ENCODE data around the gene HMGB4. TPM values are rescaled to one million over a fixed set of nuclear protein-coding genes. Genes with fewer than 3 reads are reported as not detected.

Gene HMGB4
- total and polyA plus RNA-seq, 2 donors (not counting 3 experiments of a cell fraction or from before 2014, with no cell fraction given), result not detected

DNA sequence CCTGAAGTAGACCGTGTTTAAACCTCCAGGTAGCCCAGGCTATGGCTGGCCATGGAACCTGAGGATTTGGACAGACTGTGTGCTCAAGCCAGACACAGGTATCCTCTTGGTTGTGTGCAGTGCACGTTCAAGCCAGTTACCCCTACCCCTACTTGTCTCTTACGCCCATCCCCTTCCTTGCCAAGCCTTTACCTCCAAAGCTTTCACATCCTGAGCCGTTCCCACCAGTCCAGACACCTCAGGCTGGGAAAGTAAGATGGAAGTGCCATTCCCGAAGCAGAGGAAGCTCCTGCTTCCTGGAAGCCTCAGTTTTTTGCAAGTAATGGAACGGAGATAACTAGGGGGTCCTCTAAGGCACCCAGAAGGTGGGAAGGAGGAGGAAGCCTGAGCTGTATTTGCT lies 41.5 kb upstream of the HMGB4 start:
- H3K4me1 ChIP-seq (ENCODE audit: control insufficient read depth, extremely low read depth, insufficient read depth, low read length), result no peaks in the 10 kb centered on the region
- DNase-seq (ENCODE audit: low read depth, low spot score) (no peak), FAIRE-seq (no peak)
- POLR2A ChIA-PET, result no interaction called here
- peaks cover 6% of the 10 kb centered on the region for H3K9me3 ChIP-seq (replicated peaks; ENCODE audit: control insufficient read depth, insufficient read depth, low read length)
- dilution Hi-C loops (cut with MboI; ENCODE audit: extremely low pct_ligation_motif_present, low sequenced_read_pairs) (no loop called here), intact Hi-C loops (cut with micrococcal nuclease) (no loop called here)
- H3K79me2 ChIP-seq (ENCODE audit: control insufficient read depth, insufficient read depth, low read length), result no peaks in the 10 kb centered on the region
- TF ChIP-seq FOS (IDR thresholded peaks at IDR 0.05; ENCODE audit: borderline replicate concordance, insufficient read depth, low read length) (no peak), POLR2A (IDR thresholded peaks at IDR 0.05; ENCODE audit: low read depth, low read length) (no peak), POLR2AphosphoS5 (IDR thresholded peaks at IDR 0.05; ENCODE audit: insufficient read depth, low read depth, low read length) (no peak), GATA2 (IDR thresholded peaks at IDR 0.05; ENCODE audit: insufficient read depth, insufficient read length, low read depth, low read length) (no peak), EZH2 (IDR thresholded peaks at IDR 0.05; ENCODE audit: borderline replicate concordance, low read depth, low read length, severe bottlenecking) (no peak), JUN (IDR thresholded peaks at IDR 0.05; ENCODE audit: borderline replicate concordance, insufficient read depth, insufficient read length, low read depth) (no peak), MYC (IDR thresholded peaks at IDR 0.05; ENCODE audit: low read depth, low read length) (no peak)
- TF ChIP-seq, protein P1, sequence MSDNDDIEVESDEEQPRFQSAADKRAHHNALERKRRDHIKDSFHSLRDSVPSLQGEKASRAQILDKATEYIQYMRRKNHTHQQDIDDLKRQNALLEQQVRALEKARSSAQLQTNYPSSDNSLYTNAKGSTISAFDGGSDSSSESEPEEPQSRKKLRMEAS (IDR thresholded peaks at IDR 0.05; ENCODE audit: insufficient read depth, insufficient read length), result no peak
- TF ChIP-seq, protein P2, sequence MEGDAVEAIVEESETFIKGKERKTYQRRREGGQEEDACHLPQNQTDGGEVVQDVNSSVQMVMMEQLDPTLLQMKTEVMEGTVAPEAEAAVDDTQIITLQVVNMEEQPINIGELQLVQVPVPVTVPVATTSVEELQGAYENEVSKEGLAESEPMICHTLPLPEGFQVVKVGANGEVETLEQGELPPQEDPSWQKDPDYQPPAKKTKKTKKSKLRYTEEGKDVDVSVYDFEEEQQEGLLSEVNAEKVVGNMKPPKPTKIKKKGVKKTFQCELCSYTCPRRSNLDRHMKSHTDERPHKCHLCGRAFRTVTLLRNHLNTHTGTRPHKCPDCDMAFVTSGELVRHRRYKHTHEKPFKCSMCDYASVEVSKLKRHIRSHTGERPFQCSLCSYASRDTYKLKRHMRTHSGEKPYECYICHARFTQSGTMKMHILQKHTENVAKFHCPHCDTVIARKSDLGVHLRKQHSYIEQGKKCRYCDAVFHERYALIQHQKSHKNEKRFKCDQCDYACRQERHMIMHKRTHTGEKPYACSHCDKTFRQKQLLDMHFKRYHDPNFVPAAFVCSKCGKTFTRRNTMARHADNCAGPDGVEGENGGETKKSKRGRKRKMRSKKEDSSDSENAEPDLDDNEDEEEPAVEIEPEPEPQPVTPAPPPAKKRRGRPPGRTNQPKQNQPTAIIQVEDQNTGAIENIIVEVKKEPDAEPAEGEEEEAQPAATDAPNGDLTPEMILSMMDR (IDR thresholded peaks at IDR 0.05; ENCODE audit: extremely low read depth in 1 of 2, insufficient read depth in 1 of 2, low read depth in 1 of 2, low read length in 2 of 2), result no peak
- H2AFZ ChIP-seq (ENCODE audit: low read depth, low read length), result no peak overlapping the region
- no peaks in the 10 kb centered on the region for H4K20me1 ChIP-seq (replicated peaks; ENCODE audit: control insufficient read depth, extremely low read depth, insufficient read depth, low read length)
- no peak overlapping the region for H3K4me2 ChIP-seq (ENCODE audit: insufficient read depth, low read length)
- no peaks in the 10 kb centered on the region for H3K36me3 ChIP-seq (ENCODE audit: control insufficient read depth in 2 of 2, extremely low read depth in 1 of 2, insufficient read depth in 2 of 2, low read length in 2 of 2)
- H3K27ac ChIP-seq (ENCODE audit: insufficient read depth, low read depth, low read length), result no peak overlapping the region
- H3K27me3 ChIP-seq (ENCODE audit: control insufficient read depth in 2 of 2, insufficient read depth in 2 of 2, low read length in 2 of 2), result no peaks in the 10 kb centered on the region
- BruUV-seq (replicated peaks), result no TSS peak
- no peak overlapping the region for H3K4me3 ChIP-seq (replicated peaks in 1 of 3; ENCODE audit: insufficient read depth in 1 of 3, low read depth in 1 of 3, low read length in 3 of 3)
- CTCF ChIA-PET, result no interaction called here
- H3K9me1 ChIP-seq (replicated peaks; ENCODE audit: control insufficient read depth, extremely low read depth, insufficient read depth, low read length), result no peaks in the 10 kb centered on the region
- no peak overlapping the region for H3K9ac ChIP-seq (replicated peaks; ENCODE audit: extremely low read depth, insufficient read depth, low read length)
